ENCODE results near the gene SYT2.

DNA sequence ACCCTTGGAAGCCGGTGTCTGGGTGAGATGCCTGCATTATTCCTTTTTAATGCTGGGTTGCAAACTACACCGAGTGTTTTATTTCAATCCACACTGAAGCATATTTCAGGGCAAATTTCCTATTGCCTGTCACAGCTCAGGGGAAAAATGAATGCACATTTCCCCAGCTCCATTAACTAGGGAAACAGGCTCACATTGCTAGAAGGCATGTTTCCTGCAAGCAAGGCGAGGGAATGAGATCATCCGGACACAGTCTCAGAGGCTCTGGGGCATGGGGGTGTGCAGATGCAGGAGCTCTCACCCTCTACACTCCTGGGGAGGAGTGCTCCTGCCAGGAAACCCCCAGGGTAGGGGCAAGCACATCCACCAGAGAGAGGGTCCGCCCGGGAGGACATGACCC lies 24.6 kb downstream of the SYT2 start:
- TF ChIP-seq, protein P1, sequence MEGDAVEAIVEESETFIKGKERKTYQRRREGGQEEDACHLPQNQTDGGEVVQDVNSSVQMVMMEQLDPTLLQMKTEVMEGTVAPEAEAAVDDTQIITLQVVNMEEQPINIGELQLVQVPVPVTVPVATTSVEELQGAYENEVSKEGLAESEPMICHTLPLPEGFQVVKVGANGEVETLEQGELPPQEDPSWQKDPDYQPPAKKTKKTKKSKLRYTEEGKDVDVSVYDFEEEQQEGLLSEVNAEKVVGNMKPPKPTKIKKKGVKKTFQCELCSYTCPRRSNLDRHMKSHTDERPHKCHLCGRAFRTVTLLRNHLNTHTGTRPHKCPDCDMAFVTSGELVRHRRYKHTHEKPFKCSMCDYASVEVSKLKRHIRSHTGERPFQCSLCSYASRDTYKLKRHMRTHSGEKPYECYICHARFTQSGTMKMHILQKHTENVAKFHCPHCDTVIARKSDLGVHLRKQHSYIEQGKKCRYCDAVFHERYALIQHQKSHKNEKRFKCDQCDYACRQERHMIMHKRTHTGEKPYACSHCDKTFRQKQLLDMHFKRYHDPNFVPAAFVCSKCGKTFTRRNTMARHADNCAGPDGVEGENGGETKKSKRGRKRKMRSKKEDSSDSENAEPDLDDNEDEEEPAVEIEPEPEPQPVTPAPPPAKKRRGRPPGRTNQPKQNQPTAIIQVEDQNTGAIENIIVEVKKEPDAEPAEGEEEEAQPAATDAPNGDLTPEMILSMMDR (conservative IDR thresholded peaks at IDR 0.05 in 1 of 2, IDR thresholded peaks at IDR 0.05 in 1 of 2; ENCODE audit: low read depth in 1 of 2, low read length in 2 of 2), result no peak
- TF ChIP-seq EZH2 (IDR thresholded peaks at IDR 0.05; ENCODE audit: low read length, missing control alignments), result no peak
